ENCODE measurements around the gene CADM1. TPM values are rescaled to one million over a fixed set of nuclear protein-coding genes. Genes with fewer than 3 reads are reported as not detected.

Gene CADM1
- total and polyA plus RNA-seq, 11 donors, result 11.4 to 80.2 (median 40.6) TPM

- 47 to 52% (median 51%) methylated on average over 12 of the region's 12 CpGs for WGBS, 4 donors
Measured at GRCh38 chr11:115324581-115325432, 179.4 kb downstream of the CADM1 start.

GRCh38 chr11:115322553-115323203 lies 181.5 kb downstream of the CADM1 start:
- intact Hi-C loops (cut with DNase I), result loop anchor here in 5 of 10 donors (5.0 to 10.0 kb wide), 5 partner anchors 352 to 1372 kb away; no protein-coding TSS in a partner anchor
- 83 to 94% (median 91%) methylated on average over 4 of the region's 4 CpGs for WGBS, 4 donors
- Histone ChIP-seq H3K4me3 (no peak overlapping the region), H3K9me3 (no peaks in the 10 kb centered on the region), H3K27ac (no peak overlapping the region), H3K4me1 (peaks cover 0 to 18% (median 0%) of the 10 kb centered on the region in 12 donors), H3K36me3 (no peaks in the 10 kb centered on the region), H3K27me3 (no peaks in the 10 kb centered on the region)
- DNase-seq (no peak), ATAC-seq (no peak)
- no peak for TF ChIP-seq POLR2A (IDR thresholded peaks at IDR 0.05)
- TF ChIP-seq, protein P1, sequence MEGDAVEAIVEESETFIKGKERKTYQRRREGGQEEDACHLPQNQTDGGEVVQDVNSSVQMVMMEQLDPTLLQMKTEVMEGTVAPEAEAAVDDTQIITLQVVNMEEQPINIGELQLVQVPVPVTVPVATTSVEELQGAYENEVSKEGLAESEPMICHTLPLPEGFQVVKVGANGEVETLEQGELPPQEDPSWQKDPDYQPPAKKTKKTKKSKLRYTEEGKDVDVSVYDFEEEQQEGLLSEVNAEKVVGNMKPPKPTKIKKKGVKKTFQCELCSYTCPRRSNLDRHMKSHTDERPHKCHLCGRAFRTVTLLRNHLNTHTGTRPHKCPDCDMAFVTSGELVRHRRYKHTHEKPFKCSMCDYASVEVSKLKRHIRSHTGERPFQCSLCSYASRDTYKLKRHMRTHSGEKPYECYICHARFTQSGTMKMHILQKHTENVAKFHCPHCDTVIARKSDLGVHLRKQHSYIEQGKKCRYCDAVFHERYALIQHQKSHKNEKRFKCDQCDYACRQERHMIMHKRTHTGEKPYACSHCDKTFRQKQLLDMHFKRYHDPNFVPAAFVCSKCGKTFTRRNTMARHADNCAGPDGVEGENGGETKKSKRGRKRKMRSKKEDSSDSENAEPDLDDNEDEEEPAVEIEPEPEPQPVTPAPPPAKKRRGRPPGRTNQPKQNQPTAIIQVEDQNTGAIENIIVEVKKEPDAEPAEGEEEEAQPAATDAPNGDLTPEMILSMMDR (IDR thresholded peaks at IDR 0.05), result no peak

More at GRCh38 chr11:115324581-115325432, 179.4 kb downstream of the CADM1 start:
- Histone ChIP-seq H3K9me3 (no peaks in the 10 kb centered on the region), H3K4me1 (peaks cover 0 to 8% (median 0%) of the 10 kb centered on the region in 12 donors), H3K27me3 (no peaks in the 10 kb centered on the region), H3K27ac (no peak overlapping the region), H3K36me3 (no peaks in the 10 kb centered on the region), H3K4me3 (peak overlapping the region in 3 of 12 donors; percentile 8 to 37 (median 14))
- TF ChIP-seq POLR2A (IDR thresholded peaks at IDR 0.05), result no peak
- TF ChIP-seq, protein P1 (IDR thresholded peaks at IDR 0.05), result peak; percentile 67 to 85 (median 78)
- intact Hi-C loops (cut with DNase I), result loop anchor here in 8 of 10 donors (2.0 to 10.0 kb wide), 8 partner anchors 177 to 1370 kb away; partner anchors contain the start of gene CADM1 (in 2 of the 8)
- peak in 1 of 5 donors; percentile 20 for DNase-seq
- ATAC-seq, result peak; percentile 61 to 90 (median 78)

- Histone ChIP-seq H3K27me3 (no peaks in the 10 kb centered on the region), H3K36me3 (no peaks in the 10 kb centered on the region), H3K4me3 (no peak overlapping the region), H3K27ac (no peak overlapping the region), H3K4me1 (peaks cover 0 to 18% (median 2%) of the 10 kb centered on the region in 12 donors), H3K9me3 (no peaks in the 10 kb centered on the region)
- ATAC-seq (no peak), DNase-seq (no peak)
- TF ChIP-seq, protein P1 (IDR thresholded peaks at IDR 0.05), result no peak
- TF ChIP-seq POLR2A (IDR thresholded peaks at IDR 0.05), result no peak
- WGBS, 4 donors, result 82 to 90% (median 84%) methylated on average over 6 of the region's 6 CpGs
- intact Hi-C loops (cut with DNase I), result loop anchor here in 5 of 10 donors (5.0 to 10.0 kb wide), 5 partner anchors 353 to 1373 kb away; no protein-coding TSS in a partner anchor
Measured at GRCh38 chr11:115321605-115322289, 182.5 kb downstream of the CADM1 start.

Measured in heart left ventricle (tissue), 16 donors.